ENCODE data around the gene RLN1. TPM values are rescaled to one million over a fixed set of nuclear protein-coding genes. Genes with fewer than 3 reads are reported as not detected.

The RLN1 gene
- total RNA-seq, 4 donors from 2014 or later: 1.5 TPM; not detected in 3

Small RNA genes within 50 kb of the gene (small RNA-seq; reads per million reads assigned to genes)
- not detected for gene AL135786.1
- not detected for gene HMGN2P31

Other genes with a start within 250 kb of the RLN1 start
- not detected for gene INSL6, start 154.2 kb downstream of the RLN1 start, total RNA-seq
- gene INSL4, start 108.5 kb downstream of the RLN1 start, total RNA-seq: not detected
- not detected for gene RLN2, start 35.2 kb downstream of the RLN1 start, total RNA-seq
- gene PLGRKT, start 98.0 kb upstream of the RLN1 start, total RNA-seq: 10 to 100 TPM; 10.2 to 17.8 (median 13.8) TPM
- gene CD274, start 110.7 kb upstream of the RLN1 start, total RNA-seq: 1 to 10 TPM; 2.4 to 7.0 (median 4.6) TPM
- gene PDCD1LG2, start 170.7 kb upstream of the RLN1 start, total RNA-seq: 1 to 10 TPM; 3.4 to 8.8 (median 5.5) TPM

Data from subcutaneous adipose tissue (tissue), 4 donors.